CD14-positive monocyte (primary cell): Measurements from ENCODE around the gene RABGAP1. TPM values are rescaled to one million over a fixed set of nuclear protein-coding genes. Genes with fewer than 3 reads are reported as not detected.

ENCODE experiments used
- DNase-seq, 3 donors: peaks; one replicate each; pipeline ENCODE4 v3.0.0-alpha.2; 2011 to 2022
- H2AFZ ChIP-seq: 2 replicates; pipeline ENCODE4 v1.6.0; 2012; ENCODE audit warnings: mild to moderate bottlenecking, low read depth, low read length, inconsistent platforms; ENCODE audit not compliant: insufficient read depth, poor library complexity, severe bottlenecking
- H3K27ac ChIP-seq, 2 donors: 1 replicate in 1 of 2; 2 replicates in 1 of 2; pipeline ENCODE4 v1.5.1; 2012 to 2013; ENCODE audit warnings: low read length in 2 of 2, control low read depth in 1 of 2, inconsistent platforms in 1 of 2, low read depth in 1 of 2, mild to moderate bottlenecking in 1 of 2
- H3K27me3 ChIP-seq, 2 donors: one replicate each; pipeline versions ENCODE4 v1.6.0 to v1.6.1; 2011 to 2013; ENCODE audit warnings: low read length in 2 of 2; ENCODE audit not compliant: control insufficient read depth in 2 of 2, insufficient read depth in 2 of 2
- H3K36me3 ChIP-seq, 2 donors: replicated peaks in 1 of 2; 1 replicate in 1 of 2; 2 replicates in 1 of 2; pipeline versions ENCODE4 v1.5.1 to v1.6.1; 2012 to 2013; ENCODE audit warnings: low read length in 2 of 2, control low read depth in 1 of 2, inconsistent platforms in 1 of 2, mild to moderate bottlenecking in 1 of 2; ENCODE audit not compliant: insufficient read depth in 2 of 2, control insufficient read depth in 1 of 2
- H3K4me1 ChIP-seq, 2 donors: 1 replicate in 1 of 2; 2 replicates in 1 of 2; pipeline versions ENCODE4 v1.5.1 to v1.6.1; 2012 to 2013; ENCODE audit warnings: low read length in 2 of 2, control low read depth in 1 of 2, inconsistent platforms in 1 of 2, mild to moderate bottlenecking in 1 of 2, moderate library complexity in 1 of 2; ENCODE audit not compliant: insufficient read depth in 2 of 2, control insufficient read depth in 1 of 2
- H3K4me2 ChIP-seq: replicated peaks from 2 replicates; pipeline ENCODE3; 2012; ENCODE audit warnings: low read length, moderate library complexity, mild to moderate bottlenecking; ENCODE audit not compliant: poor library complexity, severe bottlenecking; ENCODE audit errors: extremely low read depth
- H3K4me3 ChIP-seq, 3 experiments: fragments of 200-600 bp in 1 of 3; sonication (generic) in 1 of 3; replicated peaks in 1 of 3; 1 replicate in 2 of 3; 2 replicates in 1 of 3; pipeline ENCODE4 v1.5.1; 2011 to 2013; ENCODE audit warnings: low read length in 3 of 3, mild to moderate bottlenecking in 3 of 3, control low read depth in 2 of 3, low read depth in 2 of 3, inconsistent platforms in 1 of 3, moderate library complexity in 1 of 3
- H3K79me2 ChIP-seq: 2 replicates; pipeline ENCODE4 v1.6.0; 2012; ENCODE audit warnings: mild to moderate bottlenecking, control low read depth, inconsistent platforms, low read length, moderate library complexity; ENCODE audit not compliant: insufficient read depth
- H3K9ac ChIP-seq: 2 replicates; pipeline ENCODE4 v1.6.0; 2017; ENCODE audit warnings: low read length, mild to moderate bottlenecking; ENCODE audit not compliant: insufficient read depth, poor library complexity, severe bottlenecking
- H3K9me3 ChIP-seq, 2 donors: replicated peaks in 1 of 2; 1 replicate in 1 of 2; 2 replicates in 1 of 2; pipeline versions ENCODE4 v1.5.1 to v1.6.1; 2012 to 2013; ENCODE audit warnings: low read length in 2 of 2, control low read depth in 1 of 2; ENCODE audit not compliant: control insufficient read depth in 1 of 2, insufficient read depth in 1 of 2
- H4K20me1 ChIP-seq: 2 replicates; pipeline ENCODE4 v1.6.0; 2012; ENCODE audit warnings: mild to moderate bottlenecking, low read length, control low read depth, moderate library complexity; ENCODE audit not compliant: insufficient read depth
- H3K27ac Mint-ChIP-seq, 7 donors: one replicate each; pipeline ENCODE4 v1.8.0; 2020; ENCODE audit warnings: mild to moderate bottlenecking in 7 of 7, mixed read lengths in 7 of 7, moderate library complexity in 6 of 7, inconsistent platforms in 2 of 7
- H3K27me3 Mint-ChIP-seq, 3 donors: one replicate each; pipeline ENCODE4 v1.8.0; 2021 to 2022; ENCODE audit warnings: low read depth in 3 of 3, mild to moderate bottlenecking in 3 of 3, mixed read lengths in 3 of 3, moderate library complexity in 3 of 3, inconsistent platforms in 1 of 3
- H3K36me3 Mint-ChIP-seq, 2 donors: one replicate each; pipeline ENCODE4 v1.8.0; 2020; ENCODE audit warnings: mixed read lengths in 2 of 2, inconsistent platforms in 1 of 2, mild to moderate bottlenecking in 1 of 2
- H3K4me1 Mint-ChIP-seq: one replicate; pipeline ENCODE4 v1.8.0; 2020; ENCODE audit warnings: mild to moderate bottlenecking, mixed read lengths
- H3K4me3 Mint-ChIP-seq, 2 donors: one replicate each; pipeline ENCODE4 v1.8.0; 2020; ENCODE audit warnings: mild to moderate bottlenecking in 2 of 2, mixed read lengths in 2 of 2, moderate library complexity in 1 of 2
- H3K9me3 Mint-ChIP-seq, 7 donors: one replicate each; pipeline ENCODE4 v1.8.0; 2020 to 2022; ENCODE audit warnings: mixed read lengths in 7 of 7, mild to moderate bottlenecking in 6 of 7, moderate library complexity in 6 of 7, inconsistent platforms in 2 of 7
- WGBS: methylation state at CpG from one replicate; pipeline ENCODE4 v1.1.5; 2013; ENCODE audit warnings: missing lambda C conversion rate; ENCODE audit not compliant: insufficient coverage; 5-methylcytosine and 5-hydroxymethylcytosine counted together
- intact Hi-C, 2 donors: fragments of 100-400 bp; cut with micrococcal nuclease; formaldehyde crosslinking; loops; one replicate each; pipeline versions ENCODE4 v1.15.0 to v1.15.1; 2023
- polyA plus RNA-seq, 3 donors: library from polyadenylated mRNA; depleted of rRNA in 1 of 3; unstranded in 2 of 3; stranded (reverse) in 1 of 3; fragments of 300-500 nt in 2 of 3; fragments of >200 nt in 1 of 3; fragmentation: Illumina TruSeq in 2 of 3; gene quantifications; 1 replicate in 2 of 3; 2 replicates in 1 of 3; pipeline ENCODE4 v1.2.3, GENCODE V29; 2012 to 2021
- TF ChIP-seq, protein P1 (sequence below): fragments of 200-600 bp; IDR thresholded peaks from one replicate; pipeline ENCODE4 v1.8.0; 2022; ENCODE audit warnings: antibody characterized with exemption, mild to moderate bottlenecking

Gene RABGAP1
- polyA plus RNA-seq, 3 donors: 14.7 to 24.1 (median 19.3) TPM

DNA sequence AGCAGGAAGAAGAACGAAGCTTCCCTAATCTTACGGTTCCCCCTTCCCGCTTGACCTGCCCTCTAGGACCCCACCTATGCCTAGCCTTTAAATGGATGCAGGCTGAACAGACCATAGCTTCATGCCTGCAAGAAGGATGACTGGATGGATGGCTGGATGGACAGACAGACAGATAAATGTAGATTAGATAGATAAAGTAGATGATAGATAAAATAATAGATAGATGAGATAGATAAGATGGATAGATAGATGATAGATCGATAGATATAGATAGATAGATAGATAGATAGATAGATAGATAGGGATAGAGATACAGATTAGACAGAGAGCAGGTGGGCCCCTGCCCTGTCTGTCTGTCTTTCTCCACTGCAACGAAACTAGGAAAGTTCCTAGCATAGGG lies 164.7 kb downstream of the RABGAP1 start:
- Histone ChIP-seq H3K9me3 (no peaks in the 10 kb centered on the region), H3K79me2 (no peaks in the 10 kb centered on the region), H3K4me2 (no peak overlapping the region), H3K27ac (no peak overlapping the region), H3K36me3 (peaks cover 73 to 93% of the 10 kb centered on the region in 2 donors), H3K4me3 (no peak overlapping the region), H2AFZ (no peak overlapping the region), H3K9ac (no peak overlapping the region), H3K4me1 (no peaks in the 10 kb centered on the region), H3K27me3 (no peaks in the 10 kb centered on the region), H4K20me1 (no peaks in the 10 kb centered on the region)
- Mint-ChIP-seq H3K9me3 (no peaks in the 10 kb centered on the region), H3K4me3 (no peak overlapping the region), H3K27ac (no peak overlapping the region), H3K4me1 (no peaks in the 10 kb centered on the region), H3K36me3 (peaks cover 78 to 81% of the 10 kb centered on the region in 2 donors), H3K27me3 (peaks cover 0 to 2% (median 0%) of the 10 kb centered on the region in 3 donors)
- TF ChIP-seq, protein P1, sequence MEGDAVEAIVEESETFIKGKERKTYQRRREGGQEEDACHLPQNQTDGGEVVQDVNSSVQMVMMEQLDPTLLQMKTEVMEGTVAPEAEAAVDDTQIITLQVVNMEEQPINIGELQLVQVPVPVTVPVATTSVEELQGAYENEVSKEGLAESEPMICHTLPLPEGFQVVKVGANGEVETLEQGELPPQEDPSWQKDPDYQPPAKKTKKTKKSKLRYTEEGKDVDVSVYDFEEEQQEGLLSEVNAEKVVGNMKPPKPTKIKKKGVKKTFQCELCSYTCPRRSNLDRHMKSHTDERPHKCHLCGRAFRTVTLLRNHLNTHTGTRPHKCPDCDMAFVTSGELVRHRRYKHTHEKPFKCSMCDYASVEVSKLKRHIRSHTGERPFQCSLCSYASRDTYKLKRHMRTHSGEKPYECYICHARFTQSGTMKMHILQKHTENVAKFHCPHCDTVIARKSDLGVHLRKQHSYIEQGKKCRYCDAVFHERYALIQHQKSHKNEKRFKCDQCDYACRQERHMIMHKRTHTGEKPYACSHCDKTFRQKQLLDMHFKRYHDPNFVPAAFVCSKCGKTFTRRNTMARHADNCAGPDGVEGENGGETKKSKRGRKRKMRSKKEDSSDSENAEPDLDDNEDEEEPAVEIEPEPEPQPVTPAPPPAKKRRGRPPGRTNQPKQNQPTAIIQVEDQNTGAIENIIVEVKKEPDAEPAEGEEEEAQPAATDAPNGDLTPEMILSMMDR: no peak
- intact Hi-C loops: no loop called here
- WGBS: 100% methylated on average over 2 of the region's 5 CpGs
- no peak for DNase-seq

GRCh38 chr9:123107639-123108285 lies 166.9 kb downstream of the RABGAP1 start:
- WGBS: 56% methylated on average over 3 of the region's 11 CpGs
- Histone ChIP-seq H3K4me2 (no peak overlapping the region), H3K4me3 (no peak overlapping the region), H3K79me2 (no peaks in the 10 kb centered on the region), H3K4me1 (no peaks in the 10 kb centered on the region), H2AFZ (no peak overlapping the region), H3K27me3 (no peaks in the 10 kb centered on the region), H4K20me1 (no peaks in the 10 kb centered on the region), H3K36me3 (peaks cover 53 to 70% of the 10 kb centered on the region in 2 donors), H3K27ac (no peak overlapping the region), H3K9me3 (no peaks in the 10 kb centered on the region), H3K9ac (no peak overlapping the region)
- intact Hi-C loops: no loop called here
- Mint-ChIP-seq H3K27ac (peak overlapping the region in 2 of 7 donors; percentile 43 to 59), H3K4me3 (no peak overlapping the region), H3K36me3 (peaks cover 60% of the 10 kb centered on the region in 2 donors), H3K9me3 (no peaks in the 10 kb centered on the region), H3K4me1 (peaks cover 6% of the 10 kb centered on the region), H3K27me3 (peaks cover 0 to 2% (median 0%) of the 10 kb centered on the region in 3 donors)
- DNase-seq: no peak
- TF ChIP-seq, protein P1: no peak
